HG03025 (cell line): ENCODE measurements around the gene CREB3L2.

Source experiments
- ATAC-seq: cut with Tn5 transposase; IDR thresholded peaks from one replicate; pipeline ENCODE4 v1.9.1; 2021; ENCODE audit warnings: mild to moderate bottlenecking, moderate library complexity; ENCODE audit not compliant: unreplicated experiment, low FRiP score

CREB3L2 gene

GRCh38 chr7:137879357-137880158, 122.3 kb downstream of the CREB3L2 start:
- ATAC-seq, result no peak

DNA sequence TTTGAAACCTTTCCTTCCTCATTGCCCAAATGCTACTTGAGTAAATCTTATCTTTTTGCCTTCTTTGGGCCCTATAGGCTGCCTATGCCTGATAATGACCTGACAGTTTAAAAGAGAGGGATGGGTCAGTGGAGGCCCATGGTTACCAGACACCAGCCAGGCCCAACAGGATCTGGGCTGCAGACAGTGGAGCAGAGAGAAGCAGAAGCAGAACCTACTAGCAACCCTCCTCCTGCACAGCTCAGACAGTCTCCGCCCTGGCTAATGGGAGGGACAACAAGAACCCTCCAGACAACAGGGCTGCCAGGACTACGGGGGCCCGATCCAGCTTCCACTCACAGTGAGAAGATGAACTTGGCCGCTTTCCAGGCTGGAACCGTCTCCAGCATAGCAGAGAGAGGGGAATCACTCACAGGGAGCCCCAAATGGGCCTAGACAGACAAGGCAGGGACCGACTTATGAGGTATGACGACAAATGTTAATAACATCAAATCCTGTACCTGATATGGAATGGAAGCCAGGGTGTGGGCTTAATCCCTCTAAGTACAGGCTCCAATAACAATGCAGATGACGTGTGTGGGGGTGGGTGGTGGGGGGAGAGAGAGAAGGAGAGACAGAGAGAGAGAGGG, 123.4 kb downstream of the CREB3L2 start:
- ATAC-seq, result no peak

GRCh38 chr7:137877027-137877675, 124.7 kb downstream of the CREB3L2 start:
- no peak for ATAC-seq

DNA sequence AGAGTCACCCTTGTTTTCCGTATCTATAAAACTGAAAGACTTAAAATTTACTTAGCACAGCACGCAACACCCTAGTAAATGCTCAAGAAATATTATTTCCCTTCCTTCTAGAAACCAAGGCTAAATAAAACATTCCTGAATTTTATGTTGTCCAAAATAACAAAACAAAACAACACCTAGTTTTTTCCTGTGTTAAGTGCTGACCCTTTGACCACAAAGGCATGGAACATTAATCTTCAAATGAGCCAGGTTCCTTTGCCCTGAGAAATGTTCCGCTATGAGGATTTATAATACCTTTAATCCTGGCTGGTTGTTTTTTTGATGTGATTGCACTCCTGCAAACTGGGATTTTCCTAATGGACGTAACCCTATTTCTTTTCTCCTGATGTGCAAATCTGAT, 126.1 kb downstream of the CREB3L2 start:
- no peak for ATAC-seq

GRCh38 chr7:137873979-137874777, 127.7 kb downstream of the CREB3L2 start:
- no peak for ATAC-seq

- no peak for ATAC-seq
Measured at GRCh38 chr7:137873524-137873923, 128.4 kb downstream of the CREB3L2 start.

DNA sequence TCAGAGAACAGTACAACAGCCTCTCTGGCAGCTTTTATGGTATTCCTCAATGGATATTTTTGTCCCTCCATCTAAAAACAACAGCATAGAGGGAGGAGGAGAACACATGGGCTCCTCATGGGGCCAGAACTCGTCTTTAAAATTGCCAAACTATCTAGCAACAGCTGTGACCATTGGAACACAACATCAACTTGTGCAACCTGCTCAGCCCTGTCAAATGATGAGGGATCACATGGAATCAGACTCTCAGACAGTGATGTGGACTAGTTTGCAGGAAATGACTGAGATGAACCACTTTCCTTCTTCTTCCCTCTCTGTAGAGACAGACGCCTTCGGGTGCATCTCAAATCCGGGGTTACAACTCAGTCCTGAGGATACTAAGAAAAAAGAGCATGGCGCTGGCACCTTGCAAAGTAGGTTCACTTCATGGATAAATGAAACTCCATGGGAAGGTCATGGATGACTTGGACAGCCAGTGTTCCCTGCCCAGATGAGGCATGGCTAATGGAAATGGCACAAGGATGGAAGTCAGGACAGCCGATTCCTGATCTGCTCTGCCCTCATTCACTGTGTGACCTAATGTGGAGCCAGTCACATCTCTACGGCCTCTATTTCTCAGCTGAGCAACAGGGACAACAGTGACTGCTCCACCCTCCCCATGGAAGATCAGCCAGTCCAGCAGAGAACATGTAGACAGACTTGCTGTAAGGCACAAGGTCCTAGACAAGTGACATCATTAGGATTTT, 130.5 kb downstream of the CREB3L2 start:
- ATAC-seq, result no peak

DNA sequence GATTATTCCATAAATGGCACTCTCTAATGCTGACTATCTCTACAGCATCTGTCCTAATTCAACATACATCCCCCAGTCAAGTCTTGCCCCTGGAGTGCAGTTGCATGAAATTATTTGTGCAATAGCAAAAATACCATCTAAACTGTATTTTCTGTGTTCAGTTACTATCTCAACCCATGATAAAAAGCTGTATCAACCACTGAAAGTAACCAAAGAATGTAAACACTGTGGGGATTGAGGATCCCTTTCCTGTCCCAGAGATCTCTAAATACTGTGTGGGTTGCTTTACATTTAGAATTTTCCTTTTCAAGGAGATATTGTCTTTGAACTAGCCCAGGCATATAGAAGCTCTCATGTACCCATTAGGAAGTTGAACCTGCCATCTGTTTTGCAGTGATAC, 131.2 kb downstream of the CREB3L2 start:
- ATAC-seq, result no peak

- ATAC-seq, result no peak
Measured at GRCh38 chr7:137870078-137870477, 131.8 kb downstream of the CREB3L2 start.

DNA sequence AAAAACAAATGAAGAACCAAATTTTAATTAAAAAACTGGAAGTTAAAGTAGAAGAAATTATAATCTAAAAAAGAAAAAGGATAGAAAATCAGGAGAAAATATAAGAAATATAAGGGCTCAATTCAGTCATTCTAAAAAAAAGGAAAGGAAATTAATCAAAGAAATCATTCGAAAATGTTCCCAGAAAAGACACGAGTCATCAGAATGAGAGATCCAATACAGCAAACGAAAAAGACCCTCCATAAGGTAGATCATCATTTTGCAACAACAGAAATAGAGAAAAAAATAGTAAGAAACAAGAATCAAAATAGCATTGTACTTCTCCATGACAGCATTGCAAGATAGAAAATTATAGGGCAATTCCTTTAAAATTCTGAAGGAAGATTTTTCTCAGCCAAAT, 132.6 kb downstream of the CREB3L2 start:
- ATAC-seq, result no peak

GRCh38 chr7:137867289-137867688, 134.6 kb downstream of the CREB3L2 start:
- no peak for ATAC-seq

DNA sequence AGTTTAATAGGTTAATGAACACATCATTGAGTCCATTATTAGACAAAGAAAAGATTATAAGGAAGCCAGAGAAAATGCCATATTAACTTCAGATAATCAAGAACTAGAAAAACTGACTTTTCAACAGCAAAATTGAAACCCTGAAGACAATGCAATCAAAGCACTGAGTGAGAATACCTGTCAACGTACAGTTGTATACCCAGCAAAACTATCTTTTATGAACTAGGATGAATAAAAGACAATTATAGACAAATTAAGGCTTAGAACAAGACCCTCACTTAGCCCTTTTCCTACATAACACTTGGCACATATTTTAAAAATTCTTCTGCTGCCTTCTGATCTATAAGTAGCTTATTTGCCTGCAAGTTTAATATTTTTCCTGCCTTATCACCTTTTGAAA, 136.1 kb downstream of the CREB3L2 start:
- ATAC-seq, result no peak

GRCh38 chr7:137862964-137863363, 138.9 kb downstream of the CREB3L2 start:
- no peak for ATAC-seq

GRCh38 chr7:137862358-137862757, 139.5 kb downstream of the CREB3L2 start:
- ATAC-seq, result no peak

DNA sequence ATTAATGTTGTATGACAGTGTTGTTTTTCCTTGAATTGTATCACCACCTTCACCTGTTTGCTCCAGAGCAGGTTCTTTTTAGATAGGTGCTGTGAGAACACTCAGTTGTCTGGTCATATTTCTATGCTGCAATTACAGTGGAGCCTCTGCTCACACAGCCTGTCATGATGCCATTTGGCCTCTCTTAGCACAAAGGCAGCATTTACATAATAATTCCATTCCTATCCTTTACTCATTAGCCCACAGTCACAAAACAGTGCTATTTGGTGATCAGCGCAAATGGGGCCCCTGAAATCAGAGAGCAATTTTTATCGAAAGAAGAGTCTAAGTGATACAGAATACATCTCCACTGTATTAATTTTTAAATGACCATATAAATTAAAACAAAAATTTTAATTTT, 141.3 kb downstream of the CREB3L2 start:
- ATAC-seq, result no peak

- no peak for ATAC-seq
Measured at GRCh38 chr7:137853053-137853452, 148.8 kb downstream of the CREB3L2 start.

DNA sequence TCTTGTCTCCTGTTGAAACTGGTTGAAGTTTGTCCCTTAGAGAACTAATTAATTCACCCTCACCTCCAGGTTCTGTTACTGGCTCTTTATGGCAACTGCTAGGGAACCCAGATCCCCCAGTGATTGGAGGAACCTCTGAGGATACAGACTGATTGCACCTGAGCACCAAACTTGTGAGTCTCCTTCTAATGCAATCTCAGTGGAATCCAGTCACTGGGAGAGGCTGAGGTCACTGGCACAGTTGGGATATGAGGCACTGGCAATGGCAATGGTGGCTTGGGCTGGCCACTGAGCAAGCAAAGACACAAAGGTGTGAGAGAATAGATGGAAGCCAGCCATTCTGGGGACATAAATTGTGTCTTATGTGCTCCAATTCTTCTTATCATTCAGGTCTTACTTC, 149.8 kb downstream of the CREB3L2 start:
- ATAC-seq, result no peak

DNA sequence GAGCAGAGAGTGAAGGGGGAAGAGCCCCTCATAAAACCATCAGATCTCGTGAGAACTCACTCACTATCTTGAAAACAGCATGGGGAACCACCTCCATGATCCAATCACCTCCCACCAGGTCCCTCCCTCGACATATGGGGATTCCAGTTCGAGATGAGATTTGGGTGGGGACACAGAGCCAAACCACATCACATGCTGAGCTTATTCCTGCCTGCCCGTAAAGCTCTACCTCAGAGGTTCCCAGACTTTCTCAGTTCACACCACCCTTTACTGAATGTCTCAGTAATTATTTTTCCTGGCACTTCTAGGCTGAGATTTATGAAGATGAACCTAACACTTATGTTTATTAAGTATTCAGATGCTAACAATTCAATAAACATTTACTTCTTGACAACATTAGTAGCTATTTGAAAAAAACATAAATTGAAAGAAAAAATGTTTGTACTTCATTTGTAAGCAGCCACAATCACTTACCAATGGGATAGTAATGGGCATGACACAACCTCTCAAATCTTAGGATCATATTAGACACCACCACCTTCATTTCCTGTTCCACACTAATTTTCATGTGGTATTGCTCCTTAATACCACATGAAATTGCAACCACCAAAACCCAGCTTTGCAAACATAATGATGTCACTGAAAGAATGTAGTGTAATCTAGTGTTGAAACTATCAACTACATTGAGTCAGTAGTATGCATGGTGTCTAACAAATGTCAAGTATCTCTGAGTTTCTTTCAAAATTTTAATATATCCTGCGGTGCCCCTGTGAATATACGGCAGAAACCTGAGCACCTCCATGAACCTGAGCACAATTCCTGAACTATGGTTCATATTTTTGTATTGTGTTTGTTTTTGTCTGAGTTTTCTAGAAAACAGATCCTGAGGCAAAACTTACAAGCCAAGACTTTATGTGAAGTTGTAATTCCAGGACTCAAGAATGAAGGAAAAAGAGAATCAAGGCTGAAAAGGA, 150.6 kb downstream of the CREB3L2 start:
- ATAC-seq, result no peak

- no peak for ATAC-seq
Measured at GRCh38 chr7:137850571-137850970, 151.3 kb downstream of the CREB3L2 start.
